ENCODE data around the gene ZNF500. TPM values are rescaled to one million over a fixed set of nuclear protein-coding genes. Genes with fewer than 3 reads are reported as not detected.

Gene ZNF500
- polyA plus RNA-seq, 1 of the 3 experiments (the other 2 are of a cell fraction) = 6.3 TPM

GRCh38 chr16:4801051-4801961 is 34.3 kb upstream of the ZNF500 start:
- H4K20me1 ChIP-seq (ENCODE audit: insufficient read depth) = no peaks in the 10 kb centered on the region
- no peaks in the 10 kb centered on the region for H3K9me2 ChIP-seq
- POLR2A ChIA-PET = interaction anchor here (1.3 to 2.1 kb wide), 3 partner anchors 33 to 67 kb away, joined by 5 to 9 read pairs (median 7); partner anchors contain the start of genes ANKS3, DNAAF8 and ZNF500
- H3K4me3 ChIP-seq (ENCODE audit: low read depth in 2 of 2, low read length in 1 of 2) = peak overlapping the region; percentile 83
- H3K27ac ChIP-seq (ENCODE audit: low read depth in 2 of 2, low read length in 1 of 2) = peak overlapping the region; percentile 16 to 93; a peak in 3 of 4 replicates
- CTCF ChIA-PET = interaction anchor here (1.0 to 1.1 kb wide), 2 partner anchors 13 to 283 kb away, joined by 3 read pairs; partner anchors contain the start of gene SEPTIN12
- DNase-seq = no peak
- H2AFZ ChIP-seq (ENCODE audit: low read depth) = peak overlapping the region; percentile 88
- 74% methylated on average over 17 of the region's 29 CpGs for WGBS (ENCODE audit: low lambda C conversion rate)
- peaks cover 0 to 18% of the 10 kb centered on the region in 2 experiments; a peak in 3 of 4 replicates for H3K4me1 ChIP-seq (ENCODE audit: control insufficient read depth in 1 of 2, insufficient read depth in 2 of 2, low read depth in 1 of 2, low read length in 1 of 2)
- no peaks in the 10 kb centered on the region for H3K9me3 ChIP-seq
- H3K79me2 ChIP-seq (ENCODE audit: insufficient read depth) = 0 out of 2 replicates have a peak, but pooled peaks cover 7% of the 10 kb centered on the region
- H3K36me3 ChIP-seq (replicated peaks in 1 of 2; ENCODE audit: control insufficient read depth in 1 of 2, insufficient read depth in 2 of 2, low read length in 1 of 2) = peaks cover 5 to 36% of the 10 kb centered on the region in 2 experiments
- H3K9ac ChIP-seq = peak overlapping the region; percentile 55
- TF ChIP-seq ELF1 (IDR thresholded peaks at IDR 0.05) (no peak), NRF1 (IDR thresholded peaks at IDR 0.05; ENCODE audit: low read depth, low read length) (no peak), MEF2A (IDR thresholded peaks at IDR 0.05; ENCODE audit: borderline replicate concordance, low read depth) (no peak), RFX5 (IDR thresholded peaks at IDR 0.05; ENCODE audit: low read length) (no peak), RAD21 (IDR thresholded peaks at IDR 0.05; ENCODE audit: low read length) (no peak), MAX (IDR thresholded peaks at IDR 0.05; ENCODE audit: low read depth) (no peak), FOSL2 (IDR thresholded peaks at IDR 0.05; ENCODE audit: borderline replicate concordance, low read depth) (no peak), CHD2 (IDR thresholded peaks at IDR 0.05; ENCODE audit: low read length, partially characterized antibody) (no peak), FOXM1 (IDR thresholded peaks at IDR 0.05; ENCODE audit: low read depth) (no peak), USF1 (IDR thresholded peaks at IDR 0.05; ENCODE audit: borderline replicate concordance, low read depth) (no peak), USF2 (IDR thresholded peaks at IDR 0.05; ENCODE audit: borderline replicate concordance, low read depth, low read length) (no peak), IRF3 (IDR thresholded peaks at IDR 0.05; ENCODE audit: low read depth, low read length) (no peak), TEAD4 (IDR thresholded peaks at IDR 0.05; ENCODE audit: borderline replicate concordance, insufficient read depth) (no peak), TAF1 (IDR thresholded peaks at IDR 0.05; ENCODE audit: borderline replicate concordance, low read depth, low read length) (no peak)
- H3K27me3 ChIP-seq (ENCODE audit: insufficient read depth) = no peaks in the 10 kb centered on the region
- H3K4me2 ChIP-seq = peak overlapping the region; percentile 95
- H3F3A ChIP-seq (replicated peaks; ENCODE audit: insufficient read depth) = peaks cover 12% of the 10 kb centered on the region

Measured in SK-N-SH (cell line).